Fibroblast of skin of right quadriceps (primary cell): ENCODE results near the gene KDM8.

Experiments used
- DNase-seq: peaks from one replicate; pipeline ENCODE4 v3.0.0-alpha.2; 2013

Gene KDM8

GRCh38 chr16:27232061-27232900 lies 29.0 kb downstream of the KDM8 start:
- DNase-seq = no peak

GRCh38 chr16:27232901-27233625 lies 29.7 kb downstream of the KDM8 start:
- DNase-seq = no peak

- DNase-seq = no peak
Observed at GRCh38 chr16:27233731-27234130, 30.4 kb downstream of the KDM8 start.

- no peak for DNase-seq
Observed at GRCh38 chr16:27234171-27234570, 30.8 kb downstream of the KDM8 start.

- DNase-seq = no peak
Observed at GRCh38 chr16:27234603-27235002, 31.3 kb downstream of the KDM8 start.

- peak; percentile 88 for DNase-seq
Observed at GRCh38 chr16:27235055-27235937, 32.0 kb downstream of the KDM8 start.

- DNase-seq = no peak
Observed at GRCh38 chr16:27235938-27236245, 32.6 kb downstream of the KDM8 start.

- no peak for DNase-seq
Observed at GRCh38 chr16:27236635-27237218, 33.4 kb downstream of the KDM8 start.

GRCh38 chr16:27237219-27238015 lies 34.1 kb downstream of the KDM8 start:
- peak; percentile 23 for DNase-seq

- DNase-seq = no peak
Observed at GRCh38 chr16:27238016-27238587, 34.8 kb downstream of the KDM8 start.

GRCh38 chr16:27238591-27238990 lies 35.3 kb downstream of the KDM8 start:
- no peak for DNase-seq

- no peak for DNase-seq
Observed at GRCh38 chr16:27239026-27239425, 35.7 kb downstream of the KDM8 start.

- no peak for DNase-seq
Observed at GRCh38 chr16:27239906-27240655, 36.8 kb downstream of the KDM8 start.

- DNase-seq = peak; percentile 72
Observed at GRCh38 chr16:27240948-27241531, 37.7 kb downstream of the KDM8 start.

GRCh38 chr16:27241658-27242057 lies 38.3 kb downstream of the KDM8 start:
- no peak for DNase-seq

GRCh38 chr16:27242398-27242797 lies 39.1 kb downstream of the KDM8 start:
- DNase-seq = no peak

- peak; percentile 58 for DNase-seq
Observed at GRCh38 chr16:27242868-27243590, 39.7 kb downstream of the KDM8 start.

- DNase-seq = no peak
Observed at GRCh38 chr16:27243725-27244362, 40.5 kb downstream of the KDM8 start.

GRCh38 chr16:27244363-27244755 lies 41.0 kb downstream of the KDM8 start:
- no peak for DNase-seq
